Muscle layer of duodenum (tissue), 2 donors: ENCODE data around the gene ICE1.

ENCODE experiments used
- H3K27ac ChIP-seq: one replicate; pipeline ENCODE4 v1.7.0; 2013; ENCODE audit warnings: mild to moderate bottlenecking, low read length
- H3K27me3 ChIP-seq: one replicate; pipeline ENCODE4 v1.7.0; 2013; ENCODE audit warnings: low read depth, mild to moderate bottlenecking, control low read depth, low read length
- H3K36me3 ChIP-seq, 2 donors: one replicate each; pipeline ENCODE4 v1.7.0; 2013; ENCODE audit warnings: low read length in 2 of 2, control low read depth in 1 of 2, mild to moderate bottlenecking in 1 of 2; ENCODE audit not compliant: insufficient read depth in 2 of 2, control insufficient read depth in 1 of 2
- H3K4me1 ChIP-seq, 2 donors: one replicate each; pipeline ENCODE4 v1.7.0; 2013; ENCODE audit warnings: low read length in 2 of 2, mild to moderate bottlenecking in 2 of 2, control low read depth in 1 of 2, moderate library complexity in 1 of 2; ENCODE audit not compliant: insufficient read depth in 2 of 2, control insufficient read depth in 1 of 2
- H3K4me3 ChIP-seq, 2 donors: one replicate each; pipeline ENCODE4 v1.7.0; 2013; ENCODE audit warnings: low read length in 2 of 2, low read depth in 1 of 2, mild to moderate bottlenecking in 1 of 2
- H3K9me3 ChIP-seq, 2 donors: one replicate each; pipeline ENCODE4 v1.7.0; 2013; ENCODE audit warnings: low read length in 2 of 2, control low read depth in 1 of 2, mild to moderate bottlenecking in 1 of 2; ENCODE audit not compliant: control insufficient read depth in 1 of 2
- donor health status: healthy.

ICE1 gene

GRCh38 chr5:5421961-5422818 lies at the start of gene ICE1:
ICE1 (plus strand) TSS chr5:5422677; CDS start chr5:5422916, 239 bp downstream.
- no peaks in the 10 kb centered on the region for H3K9me3 ChIP-seq
- peaks cover 19 to 30% of the 10 kb centered on the region in 2 donors for H3K4me1 ChIP-seq
- no peaks in the 10 kb centered on the region for H3K27me3 ChIP-seq
- peaks cover 0 to 8% of the 10 kb centered on the region in 2 donors for H3K36me3 ChIP-seq
- peak within 1 kb of the TSS; percentile 86 to 99 for H3K4me3 ChIP-seq
- peak within 1 kb of the TSS; percentile 89 for H3K27ac ChIP-seq

- Histone ChIP-seq H3K9me3 (no peaks in the 10 kb centered on the region), H3K27ac (no peak overlapping the region), H3K4me3 (no peak overlapping the region)
Observed at GRCh38 chr5:5372930-5373329, 49.5 kb upstream of the ICE1 start.

GRCh38 chr5:5373351-5373989 lies 49.0 kb upstream of the ICE1 start:
- no peaks in the 10 kb centered on the region for H3K4me1 ChIP-seq
- H3K27ac ChIP-seq: no peak overlapping the region
- no peak overlapping the region for H3K4me3 ChIP-seq
- H3K36me3 ChIP-seq: no peaks in the 10 kb centered on the region
- H3K9me3 ChIP-seq: no peaks in the 10 kb centered on the region
- H3K27me3 ChIP-seq: no peaks in the 10 kb centered on the region

More at GRCh38 chr5:5372930-5373329, 49.5 kb upstream of the ICE1 start:
- Histone ChIP-seq H3K4me1 (no peaks in the 10 kb centered on the region), H3K27me3 (no peaks in the 10 kb centered on the region), H3K36me3 (no peaks in the 10 kb centered on the region)

- Histone ChIP-seq H3K27me3 (no peaks in the 10 kb centered on the region), H3K36me3 (no peaks in the 10 kb centered on the region), H3K4me3 (no peak overlapping the region), H3K27ac (no peak overlapping the region), H3K9me3 (no peaks in the 10 kb centered on the region), H3K4me1 (no peaks in the 10 kb centered on the region)
Observed at GRCh38 chr5:5374009-5374715, 48.3 kb upstream of the ICE1 start.

GRCh38 chr5:5377780-5378179 lies 44.7 kb upstream of the ICE1 start:
- H3K27ac ChIP-seq: no peak overlapping the region
- no peak overlapping the region for H3K4me3 ChIP-seq
- H3K36me3 ChIP-seq: no peaks in the 10 kb centered on the region
- peaks cover 0 to 4% of the 10 kb centered on the region in 2 donors for H3K4me1 ChIP-seq
- H3K27me3 ChIP-seq: no peaks in the 10 kb centered on the region
- no peaks in the 10 kb centered on the region for H3K9me3 ChIP-seq

- peaks cover 0 to 4% of the 10 kb centered on the region in 2 donors for H3K4me1 ChIP-seq
- no peaks in the 10 kb centered on the region for H3K27me3 ChIP-seq
- no peaks in the 10 kb centered on the region for H3K9me3 ChIP-seq
- H3K27ac ChIP-seq: no peak overlapping the region
- no peaks in the 10 kb centered on the region for H3K36me3 ChIP-seq
- no peak overlapping the region for H3K4me3 ChIP-seq
Observed at GRCh38 chr5:5378531-5378930, 43.9 kb upstream of the ICE1 start.

GRCh38 chr5:5380298-5380697 lies 42.2 kb upstream of the ICE1 start:
- H3K36me3 ChIP-seq: no peaks in the 10 kb centered on the region
- H3K4me3 ChIP-seq: no peak overlapping the region
- no peaks in the 10 kb centered on the region for H3K9me3 ChIP-seq
- H3K27ac ChIP-seq: no peak overlapping the region
- H3K27me3 ChIP-seq: no peaks in the 10 kb centered on the region
- peaks cover 0 to 4% of the 10 kb centered on the region in 2 donors for H3K4me1 ChIP-seq

GRCh38 chr5:5381310-5381913 lies 41.1 kb upstream of the ICE1 start:
- Histone ChIP-seq H3K36me3 (no peaks in the 10 kb centered on the region), H3K4me1 (peaks cover 0 to 4% of the 10 kb centered on the region in 2 donors), H3K9me3 (no peaks in the 10 kb centered on the region), H3K27ac (no peak overlapping the region), H3K27me3 (no peaks in the 10 kb centered on the region), H3K4me3 (no peak overlapping the region)

GRCh38 chr5:5383461-5383860 lies 39.0 kb upstream of the ICE1 start:
- Histone ChIP-seq H3K27me3 (no peaks in the 10 kb centered on the region), H3K27ac (no peak overlapping the region), H3K4me3 (no peak overlapping the region), H3K4me1 (peaks cover 0 to 4% of the 10 kb centered on the region in 2 donors), H3K36me3 (no peaks in the 10 kb centered on the region), H3K9me3 (no peaks in the 10 kb centered on the region)

- no peaks in the 10 kb centered on the region for H3K36me3 ChIP-seq
- no peak overlapping the region for H3K4me3 ChIP-seq
- H3K4me1 ChIP-seq: peaks cover 0 to 4% of the 10 kb centered on the region in 2 donors
- H3K9me3 ChIP-seq: no peaks in the 10 kb centered on the region
- H3K27me3 ChIP-seq: no peaks in the 10 kb centered on the region
- H3K27ac ChIP-seq: no peak overlapping the region
Observed at GRCh38 chr5:5384660-5385330, 37.7 kb upstream of the ICE1 start.
